Measurements from ENCODE around the gene AMY2B. TPM values are rescaled to one million over a fixed set of nuclear protein-coding genes. Genes with fewer than 3 reads are reported as not detected.

AMY2B gene
- total RNA-seq, 1 donor from 2014 or later, result 10.0 TPM

- Histone ChIP-seq H3K4me1 (no peaks in the 10 kb centered on the region), H4K20me1 (ENCODE audit: low read depth) (no peaks in the 10 kb centered on the region), H3K4me3 (no peak overlapping the region), H3K79me2 (ENCODE audit: low read depth) (no peaks in the 10 kb centered on the region), H3K27ac (no peak overlapping the region), H2AFZ (replicated peaks) (no peak overlapping the region), H3K9ac (no peak overlapping the region), H3K9me3 (ENCODE audit: low read depth) (no peaks in the 10 kb centered on the region), H3K4me2 (no peak overlapping the region), H3K27me3 (no peaks in the 10 kb centered on the region), H3F3A (ENCODE audit: low read depth) (no peaks in the 10 kb centered on the region), H3K36me3 (peaks cover 39% of the 10 kb centered on the region)
- Mint-ChIP-seq H3K4me1 (no peaks in the 10 kb centered on the region), H3K36me3 (peaks cover 22% of the 10 kb centered on the region), H3K4me3 (no peak overlapping the region), H3K9me3 (no peaks in the 10 kb centered on the region), H3K27me3 (ENCODE audit: insufficient read depth, low read depth) (no peaks in the 10 kb centered on the region), H3K27ac (no peak overlapping the region)
- TF ChIP-seq, protein P1, sequence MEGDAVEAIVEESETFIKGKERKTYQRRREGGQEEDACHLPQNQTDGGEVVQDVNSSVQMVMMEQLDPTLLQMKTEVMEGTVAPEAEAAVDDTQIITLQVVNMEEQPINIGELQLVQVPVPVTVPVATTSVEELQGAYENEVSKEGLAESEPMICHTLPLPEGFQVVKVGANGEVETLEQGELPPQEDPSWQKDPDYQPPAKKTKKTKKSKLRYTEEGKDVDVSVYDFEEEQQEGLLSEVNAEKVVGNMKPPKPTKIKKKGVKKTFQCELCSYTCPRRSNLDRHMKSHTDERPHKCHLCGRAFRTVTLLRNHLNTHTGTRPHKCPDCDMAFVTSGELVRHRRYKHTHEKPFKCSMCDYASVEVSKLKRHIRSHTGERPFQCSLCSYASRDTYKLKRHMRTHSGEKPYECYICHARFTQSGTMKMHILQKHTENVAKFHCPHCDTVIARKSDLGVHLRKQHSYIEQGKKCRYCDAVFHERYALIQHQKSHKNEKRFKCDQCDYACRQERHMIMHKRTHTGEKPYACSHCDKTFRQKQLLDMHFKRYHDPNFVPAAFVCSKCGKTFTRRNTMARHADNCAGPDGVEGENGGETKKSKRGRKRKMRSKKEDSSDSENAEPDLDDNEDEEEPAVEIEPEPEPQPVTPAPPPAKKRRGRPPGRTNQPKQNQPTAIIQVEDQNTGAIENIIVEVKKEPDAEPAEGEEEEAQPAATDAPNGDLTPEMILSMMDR (IDR thresholded peaks at IDR 0.05), result no peak
- TF ChIP-seq EZH2 (IDR thresholded peaks at IDR 0.05) (no peak), EZH2phosphoT487 (IDR thresholded peaks at IDR 0.05) (no peak)
- DNase-seq (ENCODE audit: low spot score), result no peak
Observed at GRCh38 chr1:103541431-103541830, 30.0 kb upstream of the AMY2B start.

DNA sequence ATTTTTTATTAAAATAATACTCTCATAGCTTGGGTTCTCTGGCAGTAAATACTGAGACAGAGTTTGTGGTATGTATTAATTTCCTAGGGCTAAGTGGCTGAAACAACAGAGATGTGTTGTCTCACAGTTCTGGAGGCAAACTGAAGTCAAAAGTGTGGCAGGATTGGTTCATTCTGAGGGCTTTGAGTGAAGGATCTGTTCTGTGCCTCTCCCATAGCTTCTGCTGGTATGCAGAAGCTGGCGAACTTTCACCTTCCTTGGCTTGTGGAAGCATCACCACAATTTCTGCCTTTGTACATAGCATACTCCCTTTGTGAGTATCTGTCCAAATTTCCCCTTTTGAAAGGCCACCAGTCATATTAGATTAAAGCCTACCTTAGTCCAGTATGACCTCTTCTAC lies 24.9 kb upstream of the AMY2B start:
- H3K4me2 ChIP-seq, result no peak overlapping the region
- TF ChIP-seq, protein P1 (IDR thresholded peaks at IDR 0.05), result no peak
- TF ChIP-seq EZH2 (IDR thresholded peaks at IDR 0.05) (no peak), EZH2phosphoT487 (IDR thresholded peaks at IDR 0.05) (no peak)
- no peaks in the 10 kb centered on the region for H3F3A ChIP-seq (ENCODE audit: low read depth)
- H3K9me3 ChIP-seq (ENCODE audit: low read depth), result no peaks in the 10 kb centered on the region
- H3K4me3 ChIP-seq, result no peak overlapping the region
- H3K27me3 ChIP-seq, result no peaks in the 10 kb centered on the region
- H3K4me1 ChIP-seq, result no peaks in the 10 kb centered on the region
- Mint-ChIP-seq H3K27me3 (ENCODE audit: insufficient read depth, low read depth) (no peaks in the 10 kb centered on the region), H3K4me1 (no peaks in the 10 kb centered on the region), H3K9me3 (no peaks in the 10 kb centered on the region), H3K27ac (no peak overlapping the region), H3K4me3 (no peak overlapping the region), H3K36me3 (peaks cover 29% of the 10 kb centered on the region)
- no peak overlapping the region for H3K9ac ChIP-seq
- no peaks in the 10 kb centered on the region for H3K79me2 ChIP-seq (ENCODE audit: low read depth)
- H3K36me3 ChIP-seq, result peaks cover 45% of the 10 kb centered on the region
- DNase-seq (ENCODE audit: low spot score), result no peak
- no peak overlapping the region for H3K27ac ChIP-seq
- H2AFZ ChIP-seq (replicated peaks), result no peak overlapping the region
- H4K20me1 ChIP-seq (ENCODE audit: low read depth), result no peaks in the 10 kb centered on the region

DNA sequence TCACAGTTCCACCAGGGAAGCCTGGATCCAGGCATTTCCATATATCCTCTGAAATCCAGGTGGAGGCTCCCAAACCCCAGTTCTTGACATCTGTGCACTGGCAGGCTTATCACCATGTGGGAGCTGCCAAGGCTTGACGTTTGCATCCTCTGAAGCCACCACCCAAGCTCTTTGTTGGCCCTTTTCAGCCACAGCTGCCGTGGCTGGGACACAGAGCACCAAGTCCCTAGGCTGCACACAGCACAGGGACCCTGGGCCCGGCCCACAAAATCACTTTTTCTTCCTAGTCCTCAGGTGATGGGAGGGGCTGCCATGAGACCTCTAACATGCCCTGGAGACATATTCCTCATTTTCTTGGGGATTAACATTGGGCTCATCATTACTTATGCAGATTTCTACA lies 23.5 kb upstream of the AMY2B start:
- Histone ChIP-seq H3K36me3 (peaks cover 46% of the 10 kb centered on the region), H3K4me2 (no peak overlapping the region), H3K4me1 (no peaks in the 10 kb centered on the region), H2AFZ (replicated peaks) (no peak overlapping the region), H3K4me3 (no peak overlapping the region), H3K79me2 (ENCODE audit: low read depth) (no peaks in the 10 kb centered on the region), H3K9ac (no peak overlapping the region), H4K20me1 (ENCODE audit: low read depth) (no peaks in the 10 kb centered on the region), H3K27me3 (no peaks in the 10 kb centered on the region), H3F3A (ENCODE audit: low read depth) (no peaks in the 10 kb centered on the region), H3K9me3 (ENCODE audit: low read depth) (no peaks in the 10 kb centered on the region), H3K27ac (no peak overlapping the region)
- Mint-ChIP-seq H3K9me3 (no peaks in the 10 kb centered on the region), H3K27me3 (ENCODE audit: insufficient read depth, low read depth) (no peaks in the 10 kb centered on the region), H3K4me3 (no peak overlapping the region), H3K36me3 (peaks cover 33% of the 10 kb centered on the region), H3K27ac (no peak overlapping the region), H3K4me1 (no peaks in the 10 kb centered on the region)
- no peak for DNase-seq (ENCODE audit: low spot score)
- TF ChIP-seq, protein P1 (IDR thresholded peaks at IDR 0.05), result no peak
- TF ChIP-seq EZH2phosphoT487 (IDR thresholded peaks at IDR 0.05) (no peak), EZH2 (IDR thresholded peaks at IDR 0.05) (no peak)

Data from neural progenitor cell (in vitro differentiated cells).